IPS DF 4.7 (cell line): ENCODE measurements around the gene FAM53A.

Source experiments
- DNase-seq: peaks from one replicate; pipeline ENCODE4 v3.0.0-alpha.2; 2013; ENCODE audit warnings: low spot score; ENCODE audit errors: extremely low read depth

The FAM53A gene

GRCh38 chr4:1660948-1661677, 23.0 kb downstream of the FAM53A start:
- no peak for DNase-seq

- no peak for DNase-seq
These were observed 24.7 kb downstream of the FAM53A start for GRCh38 chr4:1659104-1660043.

GRCh38 chr4:1658581-1658980, 25.5 kb downstream of the FAM53A start:
- DNase-seq, result no peak

GRCh38 chr4:1658146-1658545, 26.0 kb downstream of the FAM53A start:
- DNase-seq, result no peak

GRCh38 chr4:1656986-1657385, 27.1 kb downstream of the FAM53A start:
- DNase-seq, result no peak

- no peak for DNase-seq
These were observed 28.0 kb downstream of the FAM53A start for GRCh38 chr4:1656132-1656531.

GRCh38 chr4:1655676-1656075, 28.4 kb downstream of the FAM53A start:
- DNase-seq, result no peak

GRCh38 chr4:1655081-1655480, 29.0 kb downstream of the FAM53A start:
- DNase-seq, result no peak

- DNase-seq, result no peak
These were observed 29.7 kb downstream of the FAM53A start for GRCh38 chr4:1654216-1654955.

GRCh38 chr4:1653776-1654175, 30.3 kb downstream of the FAM53A start:
- no peak for DNase-seq

- no peak for DNase-seq
These were observed 32.0 kb downstream of the FAM53A start for GRCh38 chr4:1652088-1652487.

- no peak for DNase-seq
These were observed 32.5 kb downstream of the FAM53A start for GRCh38 chr4:1651609-1652008.

- DNase-seq, result no peak
These were observed 35.2 kb downstream of the FAM53A start for GRCh38 chr4:1648962-1649361.

- no peak for DNase-seq
These were observed 36.7 kb downstream of the FAM53A start for GRCh38 chr4:1647432-1647831.

GRCh38 chr4:1646690-1647089, 37.4 kb downstream of the FAM53A start:
- DNase-seq, result no peak

GRCh38 chr4:1644891-1645657, 39.0 kb downstream of the FAM53A start:
- no peak for DNase-seq

GRCh38 chr4:1643971-1644735, 40.0 kb downstream of the FAM53A start:
- DNase-seq, result no peak

- no peak for DNase-seq
These were observed 41.7 kb downstream of the FAM53A start for GRCh38 chr4:1642196-1642951.

GRCh38 chr4:1641671-1642070, 42.4 kb downstream of the FAM53A start:
- DNase-seq, result no peak
